ENCODE results near the gene SPATA17. TPM values are rescaled to one million over a fixed set of nuclear protein-coding genes. Genes with fewer than 3 reads are reported as not detected.

SPATA17 gene
- total RNA-seq, 2 experiments from 2014 or later: not detected

GRCh38 chr1:217721692-217722091 lies 90.5 kb downstream of the SPATA17 start:
- H3K4me1 Mint-ChIP-seq (ENCODE audit: low read depth): no peaks in the 10 kb centered on the region
- CTCF ChIA-PET: no interaction called here
- no peak for ATAC-seq
- POLR2A ChIA-PET: no interaction called here
- no peak overlapping the region for H3K4me3 Mint-ChIP-seq
- H3K9me3 Mint-ChIP-seq: peaks cover 2% of the 10 kb centered on the region
- no peak overlapping the region for H3K27ac Mint-ChIP-seq
- peaks cover 2% of the 10 kb centered on the region for H3K27me3 Mint-ChIP-seq
- no peaks in the 10 kb centered on the region for H3K36me3 Mint-ChIP-seq (ENCODE audit: low read depth)
- no peak for DNase-seq
- intact Hi-C loops (cut with micrococcal nuclease): no loop called here
- no peak for TF ChIP-seq CTCF (IDR thresholded peaks at IDR 0.05)

DNA sequence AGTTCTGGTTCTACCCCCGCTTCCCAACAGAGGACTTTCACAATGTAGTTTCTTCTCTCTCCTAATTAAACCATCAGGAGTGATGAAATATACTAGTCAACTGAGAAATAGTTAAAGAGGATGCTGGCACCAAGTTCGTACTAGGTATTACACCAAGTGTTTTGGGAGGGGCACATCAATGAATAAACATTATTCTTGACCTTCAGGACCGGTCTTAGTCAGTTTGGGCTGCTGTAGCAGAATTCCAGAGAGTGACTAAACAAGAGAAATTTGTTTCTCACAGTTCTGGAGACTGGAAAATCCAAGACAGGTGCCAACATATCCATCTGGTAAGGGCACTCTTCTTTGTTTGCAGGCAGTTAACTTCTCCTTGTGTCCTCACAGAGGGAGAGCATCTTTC lies 103.8 kb downstream of the SPATA17 start:
- no peaks in the 10 kb centered on the region for H3K9me3 Mint-ChIP-seq
- H3K4me3 Mint-ChIP-seq: no peak overlapping the region
- H3K4me1 Mint-ChIP-seq (ENCODE audit: low read depth): no peaks in the 10 kb centered on the region
- no peaks in the 10 kb centered on the region for H3K27me3 Mint-ChIP-seq
- ChIA-PET CTCF (no interaction called here), POLR2A (no interaction called here)
- no peak overlapping the region for H3K27ac Mint-ChIP-seq
- no peaks in the 10 kb centered on the region for H3K36me3 Mint-ChIP-seq (ENCODE audit: low read depth)
- ATAC-seq (no peak), DNase-seq (no peak)
- intact Hi-C loops (cut with micrococcal nuclease): no loop called here
- no peak for TF ChIP-seq CTCF (IDR thresholded peaks at IDR 0.05)

DNA sequence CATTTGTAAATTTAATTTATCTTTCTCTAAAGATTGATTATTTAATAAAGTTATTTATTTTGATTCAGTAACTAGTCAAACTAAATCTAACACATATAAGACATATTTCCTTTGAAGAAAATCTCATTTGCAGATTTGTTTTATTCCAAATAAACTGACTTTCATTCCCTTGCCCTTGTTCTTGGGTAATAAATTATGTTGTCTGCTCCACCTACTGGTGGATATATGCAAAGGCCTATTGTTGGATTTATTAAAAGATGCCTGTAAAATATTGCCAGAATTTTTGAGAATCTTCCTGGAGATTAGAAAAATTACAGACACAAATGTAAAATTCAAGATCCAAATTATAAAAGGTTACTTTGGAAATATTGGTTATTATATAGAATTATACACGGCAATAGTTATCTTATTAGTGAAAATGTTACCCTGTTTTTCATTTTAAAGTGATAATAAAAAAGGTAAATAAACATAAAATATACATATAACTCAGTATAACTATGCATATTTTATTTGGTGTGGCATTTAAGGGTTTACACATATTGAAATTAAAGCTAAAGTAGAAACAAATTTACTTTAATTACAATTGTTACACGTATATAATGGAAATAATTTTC lies 116.1 kb downstream of the SPATA17 start:
- intact Hi-C loops (cut with micrococcal nuclease): no loop called here
- ATAC-seq: no peak
- Mint-ChIP-seq H3K36me3 (ENCODE audit: low read depth) (no peaks in the 10 kb centered on the region), H3K27me3 (no peaks in the 10 kb centered on the region), H3K9me3 (no peaks in the 10 kb centered on the region), H3K27ac (no peak overlapping the region), H3K4me1 (ENCODE audit: low read depth) (no peaks in the 10 kb centered on the region), H3K4me3 (no peak overlapping the region)
- no peak for DNase-seq
- ChIA-PET POLR2A (no interaction called here), CTCF (interaction anchor here (1.0 kb wide), 1 partner anchor 10 kb away, joined by 3 read pairs; no protein-coding TSS in a partner anchor)
- peak; percentile 62 for TF ChIP-seq CTCF (IDR thresholded peaks at IDR 0.05)

GRCh38 chr1:217769768-217770167 lies 138.6 kb downstream of the SPATA17 start:
- H3K36me3 Mint-ChIP-seq (ENCODE audit: low read depth): no peaks in the 10 kb centered on the region
- H3K9me3 Mint-ChIP-seq: no peaks in the 10 kb centered on the region
- H3K27me3 Mint-ChIP-seq: no peaks in the 10 kb centered on the region
- ChIA-PET CTCF (no interaction called here), POLR2A (no interaction called here)
- intact Hi-C loops (cut with micrococcal nuclease): no loop called here
- no peak overlapping the region for H3K4me3 Mint-ChIP-seq
- no peak overlapping the region for H3K27ac Mint-ChIP-seq
- no peak for TF ChIP-seq CTCF (IDR thresholded peaks at IDR 0.05)
- H3K4me1 Mint-ChIP-seq (ENCODE audit: low read depth): no peaks in the 10 kb centered on the region
- ATAC-seq: no peak
- no peak for DNase-seq

GRCh38 chr1:217770918-217771317 lies 139.8 kb downstream of the SPATA17 start:
- TF ChIP-seq CTCF (IDR thresholded peaks at IDR 0.05): no peak
- H3K4me1 Mint-ChIP-seq (ENCODE audit: low read depth): no peaks in the 10 kb centered on the region
- H3K4me3 Mint-ChIP-seq: no peak overlapping the region
- no peaks in the 10 kb centered on the region for H3K9me3 Mint-ChIP-seq
- ATAC-seq (no peak), DNase-seq (no peak)
- POLR2A ChIA-PET: no interaction called here
- H3K36me3 Mint-ChIP-seq (ENCODE audit: low read depth): no peaks in the 10 kb centered on the region
- intact Hi-C loops (cut with micrococcal nuclease): no loop called here
- CTCF ChIA-PET: no interaction called here
- H3K27ac Mint-ChIP-seq: no peak overlapping the region
- H3K27me3 Mint-ChIP-seq: no peaks in the 10 kb centered on the region
